Myocyte (in vitro differentiated cells): ENCODE data around the gene ATG12. TPM values are rescaled to one million over a fixed set of nuclear protein-coding genes. Genes with fewer than 3 reads are reported as not detected.
A peak's percentile ranks its signal among the peaks of the same experiment; 100 is the strongest.
"Not testable (repeated sequence)": the region's sequence is repeated elsewhere in the genome, so short reads cannot be mapped to it uniquely, and the experiment has no call there.

Experiments
- DNase-seq: peaks from one replicate; pipeline ENCODE4 v3.0.0-alpha.2; 2012; ENCODE audit warnings: low read depth
- polyA plus RNA-seq: library from polyadenylated mRNA; unstranded; fragments of >200 nt; gene quantifications from one replicate; pipeline ENCODE4 v1.2.1, GENCODE V29; 2012; ENCODE audit warnings: missing spikeins
- total RNA-seq: library from RNA; depleted of rRNA; stranded (reverse); fragments of >200 nt; gene quantifications from 2 replicates; pipeline ENCODE4 v1.2.3, GENCODE V29; 2014

ATG12 gene
- 65.5 and 66.7 TPM in 2 replicates for total RNA-seq
- polyA plus RNA-seq: 54.4 TPM

- peak; percentile 96 for DNase-seq
Observed at GRCh38 chr5:115841382-115842088, at the start of gene ATG12, which contains the start of gene AP3S1. ATG12 (minus strand) TSS chr5:115841565; CDS start chr5:115841552, 13 bp downstream. AP3S1 (plus strand) TSS chr5:115841935; CDS start chr5:115842038, 103 bp downstream.

- peak; percentile 32 for DNase-seq
Observed at GRCh38 chr5:115888027-115888426, 46.7 kb upstream of the ATG12 start.

- DNase-seq: not testable (repeated sequence)
Observed at GRCh38 chr5:115885208-115885607, 43.8 kb upstream of the ATG12 start.

GRCh38 chr5:115884704-115885103 lies 43.3 kb upstream of the ATG12 start:
- no peak for DNase-seq

- not testable (repeated sequence) for DNase-seq
Observed at GRCh38 chr5:115882434-115882833, 41.1 kb upstream of the ATG12 start.

- not testable (repeated sequence) for DNase-seq
Observed at GRCh38 chr5:115877342-115877741, 36.0 kb upstream of the ATG12 start.

- DNase-seq: no peak
Observed at GRCh38 chr5:115875447-115875846, 34.1 kb upstream of the ATG12 start.

GRCh38 chr5:115873392-115873791 lies 32.0 kb upstream of the ATG12 start:
- DNase-seq: peak; percentile 34

- DNase-seq: no peak
Observed at GRCh38 chr5:115872447-115872846, 31.1 kb upstream of the ATG12 start.

GRCh38 chr5:115869256-115869795 lies 28.0 kb upstream of the ATG12 start:
- DNase-seq: no peak

- no peak for DNase-seq
Observed at GRCh38 chr5:115859378-115859777, 18.0 kb upstream of the ATG12 start.

GRCh38 chr5:115858396-115858795 lies 17.0 kb upstream of the ATG12 start:
- DNase-seq: no peak

GRCh38 chr5:115857626-115858349 lies 16.4 kb upstream of the ATG12 start:
- peak; percentile 51 for DNase-seq

- DNase-seq: no peak
Observed at GRCh38 chr5:115857057-115857479, 15.7 kb upstream of the ATG12 start.

- no peak for DNase-seq
Observed at GRCh38 chr5:115855959-115856358, 14.6 kb upstream of the ATG12 start.

- DNase-seq: no peak
Observed at GRCh38 chr5:115854139-115854538, 12.8 kb upstream of the ATG12 start.

- DNase-seq: no peak
Observed at GRCh38 chr5:115850744-115851416, 9.5 kb upstream of the ATG12 start.

GRCh38 chr5:115849258-115849798 lies 8.0 kb upstream of the ATG12 start:
- DNase-seq: no peak

GRCh38 chr5:115847290-115847689 lies 5.9 kb upstream of the ATG12 start:
- DNase-seq: no peak

- no peak for DNase-seq
Observed at GRCh38 chr5:115844321-115844817, 3.0 kb upstream of the ATG12 start.
